Gastrocnemius medialis (tissue), 4 donors: Measurements from ENCODE around the gene MS4A10.

Source experiments
- CTCF ChIP-seq, 5 experiments: fragments of 450-650 bp in 3 of 5; fragments of 200-600 bp in 2 of 5; sonication (generic) in 2 of 5; IDR thresholded peaks in 4 of 5; conservative IDR thresholded peaks in 1 of 5; 1 replicate in 4 of 5; 2 replicates in 1 of 5; pipeline ENCODE4 v1.5.1; 2016 to 2019; ENCODE audit warnings: antibody characterized with exemption in 5 of 5, mild to moderate bottlenecking in 3 of 5, moderate library complexity in 3 of 5
- POLR2A ChIP-seq, 2 donors: fragments of 450-650 bp; IDR thresholded peaks; one replicate each; pipeline ENCODE4 v1.6.1; 2017; ENCODE audit warnings: antibody characterized with exemption in 2 of 2, mild to moderate bottlenecking in 2 of 2, moderate library complexity in 2 of 2

GRCh38 chr11:60743058-60743457 lies 42.1 kb upstream of the MS4A10 start:
- TF ChIP-seq CTCF (IDR thresholded peaks at IDR 0.05 in 4 of 5, conservative IDR thresholded peaks at IDR 0.05 in 1 of 5) (no peak), POLR2A (IDR thresholded peaks at IDR 0.05) (no peak)
